ENCODE data around the gene MCM5. TPM values are rescaled to one million over a fixed set of nuclear protein-coding genes. Genes with fewer than 3 reads are reported as not detected.
A peak's percentile ranks its signal among the peaks of the same experiment; 100 is the strongest.

MCM5 gene
- total and polyA plus RNA-seq, 2 of the 13 experiments (the other 11 are each of a cell fraction or from before 2014, with no cell fraction given), result 40.2 to 93.5 TPM

- peak; percentile 65; the same call in 1 of the 2 replicates for TF ChIP-seq ZNF142 (CRISPR knock-in tag; IDR thresholded peaks at IDR 0.05)
- TF ChIP-seq ZNF557 (CRISPR knock-in tag; IDR thresholded peaks at IDR 0.05), result no peak
- no peak for TF ChIP-seq WIZ (CRISPR knock-in tag; IDR thresholded peaks at IDR 0.05)
- no peak for TF ChIP-seq ZNF460 (CRISPR knock-in tag; IDR thresholded peaks at IDR 0.05; ENCODE audit: borderline replicate concordance)
- peak; percentile 59; the same call in 1 of the 2 replicates for TF ChIP-seq PAXIP1 (CRISPR knock-in tag; conservative IDR thresholded peaks at IDR 0.05)
- TF ChIP-seq PHF5A (CRISPR knock-in tag; IDR thresholded peaks at IDR 0.05; ENCODE audit: low read depth, unreplicated experiment), result no peak
- peak; percentile 48; the same call in 1 of the 2 replicates for TF ChIP-seq MNT (IDR thresholded peaks at IDR 0.05)
- peak; percentile 67 for TF ChIP-seq TARDBP (CRISPR knock-in tag; IDR thresholded peaks at IDR 0.05)
- TF ChIP-seq PRPF4 (IDR thresholded peaks at IDR 0.05; ENCODE audit: low read depth, low read length, poor library complexity, severe bottlenecking), result no peak
- peak; percentile 33; the same call in 1 of the 2 replicates for TF ChIP-seq HMGXB3 (CRISPR knock-in tag; IDR thresholded peaks at IDR 0.05; ENCODE audit: borderline replicate concordance)
- TF ChIP-seq ZKSCAN1 (IDR thresholded peaks at IDR 0.05; ENCODE audit: low read length), result no peak
- peak; percentile 93 for TF ChIP-seq KDM3A (CRISPR knock-in tag; IDR thresholded peaks at IDR 0.05; ENCODE audit: low read depth)
Observed at GRCh38 chr22:35380537-35381423, 19.2 kb upstream of the MCM5 start, which contains the start of gene HMOX1 (continued).

Measured in HepG2 (cell line).